ENCODE data around the gene CROCC2. TPM values are rescaled to one million over a fixed set of nuclear protein-coding genes. Genes with fewer than 3 reads are reported as not detected.
A peak's percentile ranks its signal among the peaks of the same experiment; 100 is the strongest.

CROCC2 gene
- total RNA-seq, 1 donor from 2014 or later: not detected

GRCh38 chr2:240898731-240899467 is 7.2 kb upstream of the CROCC2 start:
- peaks cover 31% of the 10 kb centered on the region for H3K27me3 ChIP-seq (ENCODE audit: low read depth)
- DNase-seq: no peak
- H3K4me3 ChIP-seq: no peak overlapping the region
- H3K27ac ChIP-seq (replicated peaks): peak overlapping the region; percentile 90
- intact Hi-C loops (cut with micrococcal nuclease): no loop called here
- peaks cover 36% of the 10 kb centered on the region for H3K4me1 ChIP-seq
- peaks cover 9% of the 10 kb centered on the region for H3K9me3 ChIP-seq (replicated peaks)
- TF ChIP-seq CTCF (IDR thresholded peaks at IDR 0.05; ENCODE audit: borderline replicate concordance): no peak
- H3K36me3 ChIP-seq: no peaks in the 10 kb centered on the region

- Histone ChIP-seq H3K4me1 (peaks cover 36% of the 10 kb centered on the region), H3K36me3 (no peaks in the 10 kb centered on the region), H3K27ac (replicated peaks) (peak overlapping the region; percentile 90), H3K4me3 (no peak overlapping the region), H3K27me3 (ENCODE audit: low read depth) (peaks cover 28% of the 10 kb centered on the region), H3K9me3 (replicated peaks) (peaks cover 9% of the 10 kb centered on the region)
- no peak for TF ChIP-seq CTCF (IDR thresholded peaks at IDR 0.05; ENCODE audit: borderline replicate concordance)
- DNase-seq: no peak
- intact Hi-C loops (cut with micrococcal nuclease): no loop called here
Observed at GRCh38 chr2:240899468-240899865, 6.7 kb upstream of the CROCC2 start.

GRCh38 chr2:240900141-240900860 is 5.8 kb upstream of the CROCC2 start:
- H3K27me3 ChIP-seq (ENCODE audit: low read depth): peaks cover 31% of the 10 kb centered on the region
- H3K27ac ChIP-seq (replicated peaks): no peak overlapping the region
- no peak for TF ChIP-seq CTCF (IDR thresholded peaks at IDR 0.05; ENCODE audit: borderline replicate concordance)
- peaks cover 44% of the 10 kb centered on the region for H3K4me1 ChIP-seq
- no peak overlapping the region for H3K4me3 ChIP-seq
- peaks cover 9% of the 10 kb centered on the region for H3K9me3 ChIP-seq (replicated peaks)
- no peak for DNase-seq
- H3K36me3 ChIP-seq: no peaks in the 10 kb centered on the region
- intact Hi-C loops (cut with micrococcal nuclease): no loop called here

- H3K36me3 ChIP-seq: no peaks in the 10 kb centered on the region
- H3K4me1 ChIP-seq: peaks cover 43% of the 10 kb centered on the region
- DNase-seq: no peak
- peaks cover 28% of the 10 kb centered on the region for H3K27me3 ChIP-seq (ENCODE audit: low read depth)
- H3K9me3 ChIP-seq (replicated peaks): peaks cover 9% of the 10 kb centered on the region
- intact Hi-C loops (cut with micrococcal nuclease): no loop called here
- H3K4me3 ChIP-seq: no peak overlapping the region
- TF ChIP-seq CTCF (IDR thresholded peaks at IDR 0.05; ENCODE audit: borderline replicate concordance): no peak
- no peak overlapping the region for H3K27ac ChIP-seq (replicated peaks)
Observed at GRCh38 chr2:240901986-240902614, 4.0 kb upstream of the CROCC2 start.

GRCh38 chr2:240902615-240903041 is 3.5 kb upstream of the CROCC2 start:
- no peak for DNase-seq
- Histone ChIP-seq H3K27me3 (ENCODE audit: low read depth) (peaks cover 29% of the 10 kb centered on the region), H3K27ac (replicated peaks) (no peak overlapping the region), H3K36me3 (no peaks in the 10 kb centered on the region), H3K4me1 (peaks cover 38% of the 10 kb centered on the region), H3K9me3 (replicated peaks) (peaks cover 9% of the 10 kb centered on the region), H3K4me3 (no peak overlapping the region)
- TF ChIP-seq CTCF (IDR thresholded peaks at IDR 0.05; ENCODE audit: borderline replicate concordance): no peak
- intact Hi-C loops (cut with micrococcal nuclease): no loop called here
